Nephron progenitor cell (in vitro differentiated cells): ENCODE results near the gene UBB.

Source experiments
- DNase-seq: peaks from one replicate; pipeline ENCODE4 v3.0.0; 2021
- H3K27ac Mint-ChIP-seq: 2 replicates; pipeline ENCODE4 v1.8.0; 2021; ENCODE audit warnings: mild to moderate bottlenecking, moderate library complexity, mixed read lengths
- H3K27me3 Mint-ChIP-seq: 2 replicates; pipeline ENCODE4 v1.8.0; 2021; ENCODE audit warnings: mild to moderate bottlenecking, low read depth, mixed read lengths; ENCODE audit not compliant: poor library complexity
- H3K36me3 Mint-ChIP-seq: 2 replicates; pipeline ENCODE4 v1.8.0; 2021; ENCODE audit warnings: low read depth, mixed read lengths
- H3K4me1 Mint-ChIP-seq: 2 replicates; pipeline ENCODE4 v1.8.0; 2021; ENCODE audit warnings: mixed read lengths
- H3K4me3 Mint-ChIP-seq: 2 replicates; pipeline ENCODE4 v1.8.0; 2021; ENCODE audit warnings: mild to moderate bottlenecking, moderate library complexity, mixed read lengths
- H3K9me3 Mint-ChIP-seq: 2 replicates; pipeline ENCODE4 v1.8.0; 2021; ENCODE audit warnings: mild to moderate bottlenecking, moderate library complexity, mixed read lengths
- CTCF ChIP-seq: fragments of 200-600 bp; sonication (generic); IDR thresholded peaks from 2 replicates; pipeline ENCODE4 v1.5.0; 2021; ENCODE audit warnings: antibody characterized with exemption

Gene UBB

DNA sequence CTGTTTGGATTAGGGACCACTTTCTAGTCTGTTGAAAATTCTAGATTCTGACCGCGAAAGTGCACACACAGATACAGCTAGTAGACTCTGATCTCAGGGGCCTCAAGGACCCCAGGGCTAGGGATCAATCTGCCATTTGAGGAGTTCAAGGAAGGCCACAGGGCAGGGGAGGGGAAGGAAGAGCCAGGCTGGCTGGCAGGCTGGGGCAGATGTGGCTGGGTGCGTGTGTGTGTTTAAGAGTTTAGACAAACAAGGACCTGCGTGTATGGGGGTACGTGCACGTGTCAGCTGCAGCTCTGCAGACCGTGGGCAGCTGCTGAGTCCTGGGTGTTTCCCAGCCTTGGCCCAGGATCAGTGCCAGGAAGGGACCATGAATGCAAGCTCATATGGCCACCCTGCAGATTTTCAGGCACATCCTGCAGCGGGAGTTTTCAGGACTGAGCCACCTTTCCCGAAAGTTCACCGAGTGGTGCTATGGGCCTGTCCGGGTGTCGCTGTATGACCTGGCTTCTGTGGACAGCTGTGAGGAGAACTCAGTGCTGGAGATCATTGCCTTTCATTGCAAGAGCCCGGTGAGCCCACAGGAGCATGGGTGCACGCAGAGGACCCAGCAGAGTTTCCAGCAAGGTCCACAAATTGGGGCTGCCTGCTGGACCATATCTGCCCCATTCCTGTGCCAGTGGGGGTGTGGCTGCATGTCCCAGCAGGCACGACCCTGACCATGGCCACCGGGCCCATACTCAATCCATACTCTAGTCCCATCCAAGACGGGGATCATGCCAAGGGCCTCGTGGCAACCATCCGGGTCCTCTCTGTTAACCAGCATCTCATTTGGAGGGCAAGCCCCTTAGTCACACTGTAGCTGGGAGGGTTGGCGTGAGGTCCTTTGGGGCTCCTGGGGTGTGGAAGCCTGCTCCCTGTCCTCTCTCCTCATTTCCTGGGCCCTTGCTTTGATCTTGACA is 45.1 kb downstream of the UBB start:
- Mint-ChIP-seq H3K27me3 (peaks cover 11% of the 10 kb centered on the region), H3K9me3 (no peaks in the 10 kb centered on the region), H3K27ac (peak overlapping the region; percentile 94), H3K4me3 (no peak overlapping the region), H3K4me1 (peaks cover 23% of the 10 kb centered on the region), H3K36me3 (no peaks in the 10 kb centered on the region)
- no peak for DNase-seq
- no peak for TF ChIP-seq CTCF

- no peak for TF ChIP-seq CTCF
- no peaks in the 10 kb centered on the region for H3K36me3 Mint-ChIP-seq
- H3K27ac Mint-ChIP-seq, result no peak overlapping the region
- no peak overlapping the region for H3K4me3 Mint-ChIP-seq
- H3K4me1 Mint-ChIP-seq, result peaks cover 23% of the 10 kb centered on the region
- H3K27me3 Mint-ChIP-seq, result peaks cover 9% of the 10 kb centered on the region
- DNase-seq, result no peak
- H3K9me3 Mint-ChIP-seq, result no peaks in the 10 kb centered on the region
Observed at GRCh38 chr17:16427020-16427419, 46.1 kb downstream of the UBB start.

DNA sequence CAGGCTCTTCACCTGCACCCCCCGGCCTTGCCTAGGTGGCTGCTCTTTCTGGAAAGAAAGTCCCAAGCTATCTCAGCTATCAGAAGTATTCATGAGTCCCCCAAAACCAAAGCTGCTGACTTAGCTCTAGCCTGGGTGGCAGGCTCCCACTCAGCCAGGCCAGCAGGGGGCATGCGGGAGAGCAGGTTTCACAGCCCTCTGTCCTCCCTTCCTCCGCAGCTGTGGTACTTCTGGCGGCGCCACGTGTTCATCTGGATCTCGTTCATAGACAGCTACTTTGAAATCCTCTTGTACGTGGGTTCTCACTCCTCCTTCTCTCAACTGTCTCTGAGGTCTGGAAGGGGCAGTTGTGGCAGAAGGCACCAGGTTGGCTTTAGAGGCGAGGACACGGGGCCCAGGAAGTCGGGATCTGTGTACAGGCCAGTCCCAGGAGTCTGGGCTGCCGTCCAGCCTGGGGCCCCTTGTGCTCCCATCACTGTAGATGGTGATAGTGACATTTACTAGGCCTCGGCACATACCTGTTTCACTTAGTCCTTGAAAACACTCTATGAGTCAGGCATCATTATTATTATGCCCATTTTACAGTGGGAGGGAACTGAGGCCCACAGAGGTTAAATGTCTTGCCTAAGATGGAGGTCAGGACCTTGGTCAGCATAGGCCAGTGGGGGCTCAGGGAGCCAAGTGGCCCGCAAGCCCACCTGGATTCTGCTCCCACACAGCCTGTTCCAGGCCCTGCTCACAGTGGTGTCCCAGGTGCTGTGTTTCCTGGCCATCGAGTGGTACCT is 47.4 kb downstream of the UBB start:
- H3K4me1 Mint-ChIP-seq, result peaks cover 23% of the 10 kb centered on the region
- peak; percentile 64 for TF ChIP-seq CTCF
- no peak overlapping the region for H3K4me3 Mint-ChIP-seq
- no peak overlapping the region for H3K27ac Mint-ChIP-seq
- H3K27me3 Mint-ChIP-seq, result peaks cover 9% of the 10 kb centered on the region
- H3K36me3 Mint-ChIP-seq, result no peaks in the 10 kb centered on the region
- DNase-seq, result peak; percentile 67
- H3K9me3 Mint-ChIP-seq, result no peaks in the 10 kb centered on the region

GRCh38 chr17:16429083-16429482 is 48.2 kb downstream of the UBB start:
- DNase-seq, result no peak
- no peak for TF ChIP-seq CTCF
- Mint-ChIP-seq H3K27me3 (peaks cover 6% of the 10 kb centered on the region), H3K27ac (no peak overlapping the region), H3K4me3 (no peak overlapping the region), H3K4me1 (peaks cover 23% of the 10 kb centered on the region), H3K9me3 (no peaks in the 10 kb centered on the region), H3K36me3 (no peaks in the 10 kb centered on the region)

GRCh38 chr17:16430650-16431049 is 49.8 kb downstream of the UBB start:
- Mint-ChIP-seq H3K36me3 (no peaks in the 10 kb centered on the region), H3K4me3 (no peak overlapping the region), H3K27ac (no peak overlapping the region), H3K9me3 (no peaks in the 10 kb centered on the region), H3K27me3 (peaks cover 8% of the 10 kb centered on the region), H3K4me1 (peaks cover 20% of the 10 kb centered on the region)
- no peak for DNase-seq
- TF ChIP-seq CTCF, result no peak
